Neural cell (in vitro differentiated cells): Measurements from ENCODE around the gene FMN2.

Experiments used
- CTCF ChIP-seq: fragments of 450-650 bp; IDR thresholded peaks from 2 replicates; pipeline ENCODE4 v1.5.1; 2014; ENCODE audit warnings: antibody characterized with exemption, mild to moderate bottlenecking, moderate library complexity; ENCODE audit not compliant: poor library complexity, severe bottlenecking
- EP300 ChIP-seq: fragments of 450-650 bp; conservative IDR thresholded peaks from 2 replicates; pipeline ENCODE4 v1.6.1; 2014; ENCODE audit warnings: antibody characterized with exemption, mild to moderate bottlenecking, moderate library complexity; ENCODE audit not compliant: poor library complexity, severe bottlenecking
- POLR2AphosphoS5 ChIP-seq: IDR thresholded peaks from 2 replicates; pipeline ENCODE4 v1.6.1; 2012
- REST ChIP-seq: IDR thresholded peaks from 2 replicates; pipeline ENCODE4 v1.6.1; 2012; ENCODE audit warnings: borderline replicate concordance
- SMC3 ChIP-seq: fragments of 450-650 bp; conservative IDR thresholded peaks from 2 replicates; pipeline ENCODE4 v1.6.1; 2014; ENCODE audit warnings: antibody characterized with exemption, mild to moderate bottlenecking, moderate library complexity; ENCODE audit not compliant: poor library complexity

GRCh38 chr1:240486611-240487010 is 394.9 kb downstream of the FMN2 start:
- no peak for TF ChIP-seq POLR2AphosphoS5
- no peak for TF ChIP-seq REST
- TF ChIP-seq CTCF: no peak
- TF ChIP-seq EP300: no peak
- no peak for TF ChIP-seq SMC3
